KMS-11 (cell line): ENCODE measurements around the gene DIAPH2.

Source experiments
- H2AFZ ChIP-seq: fragments of 200-600 bp; sonication (generic); 2 replicates; pipeline ENCODE4 v1.6.1; 2016; ENCODE audit warnings: antibody characterized with exemption, mixed run types, low read depth
- H3K27ac ChIP-seq: fragments of 200-600 bp; sonication (generic); 2 replicates; pipeline ENCODE4 v1.6.1; 2016; ENCODE audit warnings: mild to moderate bottlenecking, mixed run types
- H3K27me3 ChIP-seq: fragments of 200-600 bp; sonication (generic); 2 replicates; pipeline ENCODE4 v1.6.1; 2017; ENCODE audit warnings: mild to moderate bottlenecking, low read depth, mixed run types, moderate library complexity; ENCODE audit not compliant: insufficient read depth
- H3K36me3 ChIP-seq: fragments of 200-600 bp; sonication (generic); 2 replicates; pipeline ENCODE4 v1.6.1; 2017; ENCODE audit warnings: mild to moderate bottlenecking, mixed run types; ENCODE audit not compliant: insufficient read depth
- H3K4me1 ChIP-seq: fragments of 200-600 bp; sonication (generic); 2 replicates; pipeline ENCODE4 v1.6.1; 2016; ENCODE audit warnings: mild to moderate bottlenecking, low read depth, mixed run types; ENCODE audit not compliant: poor library complexity, severe bottlenecking
- H3K4me2 ChIP-seq: fragments of 200-600 bp; sonication (generic); 2 replicates; pipeline ENCODE4 v1.7.0; 2016; ENCODE audit warnings: mild to moderate bottlenecking, mixed run types
- H3K4me3 ChIP-seq: fragments of 200-600 bp; sonication (generic); IDR thresholded peaks from 2 replicates; pipeline ENCODE4 v1.6.1; 2017; ENCODE audit warnings: low read depth, low read length, mixed read lengths; ENCODE audit not compliant: insufficient read depth
- H3K79me2 ChIP-seq: fragments of 200-600 bp; sonication (generic); 2 replicates; pipeline ENCODE4 v1.6.1; 2016; ENCODE audit warnings: low read depth, mixed run types; ENCODE audit not compliant: insufficient read depth
- H3K9ac ChIP-seq: fragments of 200-600 bp; sonication (generic); 2 replicates; pipeline ENCODE4 v1.6.1; 2016; ENCODE audit warnings: mild to moderate bottlenecking, mixed run types
- H4K20me1 ChIP-seq: fragments of 200-600 bp; sonication (generic); 2 replicates; pipeline ENCODE4 v1.6.1; 2016; ENCODE audit warnings: mild to moderate bottlenecking, mixed run types; ENCODE audit not compliant: insufficient read depth
- TF ChIP-seq, protein P1 (sequence below): fragments of 200-600 bp; sonication (generic); conservative IDR thresholded peaks from 2 replicates; pipeline ENCODE4 v1.6.1; 2017; ENCODE audit warnings: low read depth, mild to moderate bottlenecking, antibody characterized with exemption, low read length, moderate library complexity, mixed read lengths

The DIAPH2 gene

DNA sequence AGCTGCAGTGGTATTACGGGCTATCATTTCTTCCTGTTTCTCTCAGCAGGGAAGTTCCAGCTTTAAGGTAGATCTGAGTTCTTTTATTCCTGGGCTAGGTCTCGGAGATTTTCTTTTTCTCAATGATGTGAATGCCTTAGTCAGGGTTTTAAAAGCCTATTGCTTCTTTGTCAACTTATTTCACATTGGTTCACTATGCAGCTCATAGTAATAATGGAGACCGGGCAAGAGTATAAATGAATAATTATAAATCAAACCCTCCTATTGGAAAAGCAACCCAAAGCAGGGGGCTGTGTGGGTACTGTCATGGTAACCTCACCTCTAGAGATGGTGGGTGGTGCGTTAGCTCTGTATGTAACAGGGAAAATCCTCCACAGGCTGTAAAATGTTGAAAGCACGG is 762.7 kb downstream of the DIAPH2 start:
- H3K4me1 ChIP-seq: no peaks in the 10 kb centered on the region
- no peak overlapping the region for H3K27ac ChIP-seq
- no peak overlapping the region for H3K4me3 ChIP-seq
- H3K4me2 ChIP-seq: no peak overlapping the region
- no peak overlapping the region for H3K9ac ChIP-seq
- no peaks in the 10 kb centered on the region for H3K27me3 ChIP-seq
- no peaks in the 10 kb centered on the region for H3K79me2 ChIP-seq
- TF ChIP-seq, protein P1, sequence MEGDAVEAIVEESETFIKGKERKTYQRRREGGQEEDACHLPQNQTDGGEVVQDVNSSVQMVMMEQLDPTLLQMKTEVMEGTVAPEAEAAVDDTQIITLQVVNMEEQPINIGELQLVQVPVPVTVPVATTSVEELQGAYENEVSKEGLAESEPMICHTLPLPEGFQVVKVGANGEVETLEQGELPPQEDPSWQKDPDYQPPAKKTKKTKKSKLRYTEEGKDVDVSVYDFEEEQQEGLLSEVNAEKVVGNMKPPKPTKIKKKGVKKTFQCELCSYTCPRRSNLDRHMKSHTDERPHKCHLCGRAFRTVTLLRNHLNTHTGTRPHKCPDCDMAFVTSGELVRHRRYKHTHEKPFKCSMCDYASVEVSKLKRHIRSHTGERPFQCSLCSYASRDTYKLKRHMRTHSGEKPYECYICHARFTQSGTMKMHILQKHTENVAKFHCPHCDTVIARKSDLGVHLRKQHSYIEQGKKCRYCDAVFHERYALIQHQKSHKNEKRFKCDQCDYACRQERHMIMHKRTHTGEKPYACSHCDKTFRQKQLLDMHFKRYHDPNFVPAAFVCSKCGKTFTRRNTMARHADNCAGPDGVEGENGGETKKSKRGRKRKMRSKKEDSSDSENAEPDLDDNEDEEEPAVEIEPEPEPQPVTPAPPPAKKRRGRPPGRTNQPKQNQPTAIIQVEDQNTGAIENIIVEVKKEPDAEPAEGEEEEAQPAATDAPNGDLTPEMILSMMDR: no peak
- H4K20me1 ChIP-seq: no peaks in the 10 kb centered on the region
- no peaks in the 10 kb centered on the region for H3K36me3 ChIP-seq
- H2AFZ ChIP-seq: no peak overlapping the region

DNA sequence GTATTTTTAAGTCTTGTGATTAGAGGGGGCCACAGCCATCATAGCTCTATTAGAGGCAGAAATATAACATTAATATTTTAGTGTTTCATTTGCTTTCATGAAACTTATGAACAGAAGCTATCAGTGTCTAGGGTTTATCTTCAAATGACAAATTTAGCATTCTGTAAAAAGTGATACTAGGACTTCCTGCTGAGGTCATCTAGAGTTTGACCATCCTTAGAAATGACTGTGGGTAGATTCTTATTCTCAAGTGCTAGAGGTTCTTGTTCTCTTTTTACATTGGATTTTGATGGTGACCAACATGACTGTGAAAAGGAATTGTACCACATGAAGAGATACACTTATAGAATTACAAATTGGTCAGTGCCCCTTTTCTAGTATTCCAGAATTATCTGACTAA is 767.6 kb downstream of the DIAPH2 start:
- H3K9ac ChIP-seq: no peak overlapping the region
- no peaks in the 10 kb centered on the region for H3K27me3 ChIP-seq
- H3K4me1 ChIP-seq: no peaks in the 10 kb centered on the region
- TF ChIP-seq, protein P1: no peak
- H3K4me2 ChIP-seq: no peak overlapping the region
- H3K36me3 ChIP-seq: no peaks in the 10 kb centered on the region
- H3K4me3 ChIP-seq: no peak overlapping the region
- H2AFZ ChIP-seq: no peak overlapping the region
- H3K27ac ChIP-seq: no peak overlapping the region
- H3K79me2 ChIP-seq: no peaks in the 10 kb centered on the region
- H4K20me1 ChIP-seq: no peaks in the 10 kb centered on the region

DNA sequence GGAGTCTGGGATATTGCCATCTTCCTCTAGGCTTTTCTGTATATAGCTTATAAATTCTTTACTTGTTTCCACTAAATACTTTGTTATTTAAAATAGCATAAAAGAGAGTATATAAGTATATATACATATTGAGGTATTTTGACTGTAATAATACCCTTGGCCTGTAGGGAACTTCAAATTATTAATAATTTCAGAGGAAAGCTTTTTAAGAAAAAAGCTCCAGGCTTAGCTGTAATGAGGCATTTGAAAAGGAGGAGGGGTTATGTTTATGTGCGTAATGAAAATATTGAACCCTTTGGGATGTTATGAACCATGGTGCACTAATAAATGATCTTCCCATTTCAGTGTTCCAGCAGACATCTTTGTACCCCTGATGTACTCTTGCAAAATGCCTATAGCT is 777.1 kb downstream of the DIAPH2 start:
- Histone ChIP-seq H3K4me3 (no peak overlapping the region), H2AFZ (no peak overlapping the region), H3K79me2 (no peaks in the 10 kb centered on the region), H3K9ac (no peak overlapping the region), H3K27me3 (no peaks in the 10 kb centered on the region), H3K4me2 (no peak overlapping the region), H4K20me1 (no peaks in the 10 kb centered on the region), H3K36me3 (no peaks in the 10 kb centered on the region), H3K27ac (no peak overlapping the region), H3K4me1 (peaks cover 9% of the 10 kb centered on the region)
- TF ChIP-seq, protein P1: no peak

DNA sequence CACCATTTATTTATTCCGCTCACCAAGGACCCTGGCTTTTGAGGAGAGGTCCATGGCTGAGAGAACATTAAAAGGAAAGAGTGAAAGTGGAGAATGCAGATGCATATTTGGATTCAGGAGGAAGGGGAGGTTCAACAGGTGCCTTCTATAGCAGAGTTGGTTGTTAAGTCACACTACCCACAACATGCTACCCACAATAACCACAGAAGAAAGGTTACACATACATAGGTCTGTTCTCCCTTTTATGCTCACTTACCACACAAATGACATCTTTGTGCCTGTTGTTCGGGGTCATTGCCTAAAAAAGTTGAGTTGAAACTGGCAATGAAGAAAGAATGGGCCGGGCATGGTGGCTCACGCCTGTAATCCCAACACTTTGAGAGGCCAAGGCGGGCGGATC is 786.4 kb downstream of the DIAPH2 start:
- H3K4me1 ChIP-seq: no peaks in the 10 kb centered on the region
- H3K27ac ChIP-seq: no peak overlapping the region
- H2AFZ ChIP-seq: no peak overlapping the region
- no peaks in the 10 kb centered on the region for H3K27me3 ChIP-seq
- H3K9ac ChIP-seq: no peak overlapping the region
- no peaks in the 10 kb centered on the region for H3K36me3 ChIP-seq
- TF ChIP-seq, protein P1: no peak
- no peak overlapping the region for H3K4me3 ChIP-seq
- H3K4me2 ChIP-seq: no peak overlapping the region
- no peaks in the 10 kb centered on the region for H4K20me1 ChIP-seq
- H3K79me2 ChIP-seq: no peaks in the 10 kb centered on the region

DNA sequence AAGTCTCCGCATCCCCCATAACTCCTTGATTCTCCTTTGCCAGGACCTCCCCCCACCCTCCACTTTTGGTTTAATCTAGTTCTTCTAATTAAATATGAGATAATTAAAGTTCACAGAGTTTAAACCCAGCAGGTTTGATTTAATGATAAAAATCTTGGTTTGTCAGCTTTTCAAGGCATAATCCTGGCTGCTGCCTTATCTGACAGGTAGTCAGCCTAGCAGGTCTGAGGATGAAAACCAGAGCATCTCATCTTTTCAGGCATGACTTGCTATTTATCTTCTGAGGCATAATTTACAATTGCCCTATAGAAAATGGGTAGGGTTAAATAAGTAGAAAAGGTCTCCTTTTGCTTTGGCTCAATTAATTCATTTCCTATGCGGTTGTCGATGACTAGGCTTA is 790.3 kb downstream of the DIAPH2 start:
- no peaks in the 10 kb centered on the region for H3K4me1 ChIP-seq
- no peak overlapping the region for H3K27ac ChIP-seq
- H3K4me2 ChIP-seq: no peak overlapping the region
- H3K36me3 ChIP-seq: no peaks in the 10 kb centered on the region
- H2AFZ ChIP-seq: no peak overlapping the region
- H3K79me2 ChIP-seq: no peaks in the 10 kb centered on the region
- TF ChIP-seq, protein P1: no peak
- H3K27me3 ChIP-seq: no peaks in the 10 kb centered on the region
- no peak overlapping the region for H3K9ac ChIP-seq
- no peaks in the 10 kb centered on the region for H4K20me1 ChIP-seq
- no peak overlapping the region for H3K4me3 ChIP-seq
